Spleen (tissue), 7 donors: Measurements from ENCODE around the gene SLC1A1.

Source experiments
- POLR2AphosphoS5 ChIP-seq, 3 donors: sonication (generic); formaldehyde crosslinking; IDR thresholded peaks; one replicate each; pipeline ENCODE4 v1.5.1; 2017; ENCODE audit warnings: antibody characterized with exemption in 3 of 3
- TF ChIP-seq, protein P1 (sequence below), 11 experiments: fragments of 200-600 bp in 7 of 11; fragments of 450-650 bp in 4 of 11; sonication (generic) in 4 of 11; IDR thresholded peaks in 8 of 11; conservative IDR thresholded peaks in 3 of 11; 1 replicate in 7 of 11; 2 replicates in 4 of 11; pipeline versions ENCODE4 v1.4.0 to v1.8.0; 2016 to 2021; ENCODE audit warnings: antibody characterized with exemption in 11 of 11, inconsistent platforms in 4 of 11, mild to moderate bottlenecking in 1 of 11
- donor health status: DM: no; HTN: no; CAD: no; lungs with moderate emphysema.
- donor health status: DM: no; HTN: no; CAD: no.
- donor health status: DM: no; HTN: no; CAD: no.

DNA sequence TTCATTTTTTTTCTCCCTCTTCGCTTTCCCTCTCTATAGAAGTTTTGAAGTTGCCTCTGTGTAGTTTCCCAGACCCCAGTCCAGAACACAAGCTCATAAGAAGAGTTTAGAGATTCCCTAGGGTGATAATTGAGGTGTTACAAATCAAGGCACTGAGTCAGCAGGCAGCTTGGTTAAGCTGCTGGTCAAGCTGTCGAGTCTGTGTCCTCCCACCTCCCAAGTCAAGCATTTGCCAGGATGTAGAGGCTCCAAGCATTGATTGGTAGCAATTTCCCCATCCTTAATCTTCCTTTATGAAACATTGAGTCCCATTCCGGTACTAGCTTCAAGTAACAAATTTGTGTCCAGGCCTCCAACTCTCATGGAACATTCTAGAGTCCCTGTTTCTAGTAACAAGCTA, 47.5 kb upstream of the SLC1A1 start:
- TF ChIP-seq, protein P1, sequence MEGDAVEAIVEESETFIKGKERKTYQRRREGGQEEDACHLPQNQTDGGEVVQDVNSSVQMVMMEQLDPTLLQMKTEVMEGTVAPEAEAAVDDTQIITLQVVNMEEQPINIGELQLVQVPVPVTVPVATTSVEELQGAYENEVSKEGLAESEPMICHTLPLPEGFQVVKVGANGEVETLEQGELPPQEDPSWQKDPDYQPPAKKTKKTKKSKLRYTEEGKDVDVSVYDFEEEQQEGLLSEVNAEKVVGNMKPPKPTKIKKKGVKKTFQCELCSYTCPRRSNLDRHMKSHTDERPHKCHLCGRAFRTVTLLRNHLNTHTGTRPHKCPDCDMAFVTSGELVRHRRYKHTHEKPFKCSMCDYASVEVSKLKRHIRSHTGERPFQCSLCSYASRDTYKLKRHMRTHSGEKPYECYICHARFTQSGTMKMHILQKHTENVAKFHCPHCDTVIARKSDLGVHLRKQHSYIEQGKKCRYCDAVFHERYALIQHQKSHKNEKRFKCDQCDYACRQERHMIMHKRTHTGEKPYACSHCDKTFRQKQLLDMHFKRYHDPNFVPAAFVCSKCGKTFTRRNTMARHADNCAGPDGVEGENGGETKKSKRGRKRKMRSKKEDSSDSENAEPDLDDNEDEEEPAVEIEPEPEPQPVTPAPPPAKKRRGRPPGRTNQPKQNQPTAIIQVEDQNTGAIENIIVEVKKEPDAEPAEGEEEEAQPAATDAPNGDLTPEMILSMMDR (IDR thresholded peaks at IDR 0.05 in 8 of 11, conservative IDR thresholded peaks at IDR 0.05 in 3 of 11): no peak
- no peak for TF ChIP-seq POLR2AphosphoS5 (IDR thresholded peaks at IDR 0.05)
